GM23248 (cell line): Measurements from ENCODE around the gene ZFYVE9. TPM values are rescaled to one million over a fixed set of nuclear protein-coding genes. Genes with fewer than 3 reads are reported as not detected.

Source experiments
- DNase-seq: peaks from one replicate; pipeline ENCODE4 v3.0.0-alpha.2; 2015
- H2AFZ ChIP-seq: fragments of 200-600 bp; sonication (generic); 2 replicates; pipeline ENCODE4 v1.6.1; 2016; ENCODE audit warnings: antibody characterized with exemption
- H3F3A ChIP-seq: fragments of 200-600 bp; sonication (generic); 2 replicates; pipeline ENCODE4 v1.6.1; 2016; ENCODE audit warnings: mild to moderate bottlenecking, antibody characterized with exemption, mixed run types; ENCODE audit not compliant: insufficient read depth
- H3K27ac ChIP-seq: fragments of 200-600 bp; sonication (generic); 2 replicates; pipeline ENCODE4 v1.5.1; 2016; ENCODE audit warnings: mild to moderate bottlenecking
- H3K27me3 ChIP-seq: fragments of 200-600 bp; sonication (generic); replicated peaks from 2 replicates; pipeline ENCODE4 v1.6.1; 2016; ENCODE audit warnings: mild to moderate bottlenecking; ENCODE audit not compliant: insufficient read depth
- H3K36me3 ChIP-seq: fragments of 200-600 bp; sonication (generic); 2 replicates; pipeline ENCODE4 v1.6.1; 2016; ENCODE audit warnings: low read depth, mild to moderate bottlenecking
- H3K4me1 ChIP-seq: fragments of 200-600 bp; sonication (generic); 2 replicates; pipeline ENCODE4 v1.6.1; 2016; ENCODE audit warnings: mild to moderate bottlenecking; ENCODE audit not compliant: insufficient read depth
- H3K4me2 ChIP-seq: fragments of 200-600 bp; sonication (generic); one replicate; pipeline ENCODE4 v1.6.1; 2016; ENCODE audit warnings: mild to moderate bottlenecking; ENCODE audit not compliant: unreplicated experiment
- H3K4me3 ChIP-seq: fragments of 200-600 bp; sonication (generic); 2 replicates; pipeline ENCODE4 v1.5.1; 2016; ENCODE audit warnings: mild to moderate bottlenecking
- H3K79me2 ChIP-seq: fragments of 200-600 bp; sonication (generic); 2 replicates; pipeline ENCODE4 v1.6.1; 2016; ENCODE audit warnings: mild to moderate bottlenecking; ENCODE audit not compliant: insufficient read depth
- H3K9ac ChIP-seq: fragments of 200-600 bp; sonication (generic); 2 replicates; pipeline ENCODE4 v1.6.1; 2016; ENCODE audit warnings: mild to moderate bottlenecking
- H3K9me2 ChIP-seq: fragments of 200-600 bp; sonication (generic); 2 replicates; pipeline ENCODE4 v1.6.1; 2016; ENCODE audit warnings: mixed run types, mild to moderate bottlenecking, moderate library complexity; ENCODE audit not compliant: insufficient read depth
- H3K9me3 ChIP-seq: fragments of 200-600 bp; sonication (generic); one replicate; pipeline ENCODE4 v1.6.1; 2017; ENCODE audit warnings: low read depth
- H4K20me1 ChIP-seq: fragments of 200-600 bp; sonication (generic); 2 replicates; pipeline ENCODE4 v1.6.0; 2016; ENCODE audit not compliant: insufficient read depth
- EZH2 ChIP-seq: fragments of 200-600 bp; sonication (generic); IDR thresholded peaks from 2 replicates; pipeline ENCODE4 v1.6.1; 2018; ENCODE audit warnings: antibody characterized with exemption, mild to moderate bottlenecking; ENCODE audit not compliant: insufficient read depth, poor library complexity, severe bottlenecking
- EZH2phosphoT487 ChIP-seq: fragments of 200-600 bp; sonication (generic); IDR thresholded peaks from 2 replicates; pipeline ENCODE4 v1.6.1; 2018; ENCODE audit warnings: antibody characterized with exemption, moderate library complexity, mild to moderate bottlenecking, low read depth; ENCODE audit not compliant: insufficient read depth
- WGBS, 2 experiments: methylation state at CpG; one replicate each; pipeline ENCODE4 v1.1.6; 2015 to 2017; ENCODE audit warnings: low lambda C conversion rate in 2 of 2, low coverage in 1 of 2; ENCODE audit errors: missing lambda C conversion rate in 2 of 2; 5-methylcytosine and 5-hydroxymethylcytosine counted together
- in situ Hi-C: fragments of 300-500 bp; cut with MboI; formaldehyde crosslinking; loops from 2 replicates; pipeline ENCODE4 v1.15.0; 2020
- polyA plus RNA-seq: library from polyadenylated mRNA; unstranded; fragments of >200 nt; fragmentation: Nextera tagmentation; extraction: Ambion mirVana; gene quantifications from 2 replicates; pipeline ENCODE4 v1.2.1, GENCODE V29; 2016
- total RNA-seq: library from RNA; depleted of rRNA; stranded (reverse); fragments of >200 nt; shearing (Covaris generic); gene quantifications from 2 replicates; pipeline ENCODE4 v1.2.3, GENCODE V29; 2014

The ZFYVE9 gene
- total and polyA plus RNA-seq, 2 experiments from 2014 or later = 6.4 to 28.1 TPM

GRCh38 chr1:52186449-52186848, 44.6 kb downstream of the ZFYVE9 start:
- Histone ChIP-seq H3K4me3 (no peak overlapping the region), H3K36me3 (no peaks in the 10 kb centered on the region), H2AFZ (no peak overlapping the region), H3K9me3 (no peaks in the 10 kb centered on the region), H3K27me3 (no peaks in the 10 kb centered on the region), H3K4me2 (peak overlapping the region; percentile 54), H3K9ac (no peak overlapping the region), H3K79me2 (peaks cover 41% of the 10 kb centered on the region), H3F3A (peaks cover 8% of the 10 kb centered on the region; the same call in 1 of the 2 replicates), H4K20me1 (no peaks in the 10 kb centered on the region), H3K27ac (peak overlapping the region; percentile 29), H3K4me1 (peaks cover 20% of the 10 kb centered on the region; the same call in 1 of the 2 replicates), H3K9me2 (no peaks in the 10 kb centered on the region)
- in situ Hi-C loops = no loop called here
- TF ChIP-seq EZH2 (no peak), EZH2phosphoT487 (no peak)
- peak; percentile 44 for DNase-seq
- WGBS, 2 experiments = 16 to 19% methylated on average over 2 of the region's 2 CpGs

DNA sequence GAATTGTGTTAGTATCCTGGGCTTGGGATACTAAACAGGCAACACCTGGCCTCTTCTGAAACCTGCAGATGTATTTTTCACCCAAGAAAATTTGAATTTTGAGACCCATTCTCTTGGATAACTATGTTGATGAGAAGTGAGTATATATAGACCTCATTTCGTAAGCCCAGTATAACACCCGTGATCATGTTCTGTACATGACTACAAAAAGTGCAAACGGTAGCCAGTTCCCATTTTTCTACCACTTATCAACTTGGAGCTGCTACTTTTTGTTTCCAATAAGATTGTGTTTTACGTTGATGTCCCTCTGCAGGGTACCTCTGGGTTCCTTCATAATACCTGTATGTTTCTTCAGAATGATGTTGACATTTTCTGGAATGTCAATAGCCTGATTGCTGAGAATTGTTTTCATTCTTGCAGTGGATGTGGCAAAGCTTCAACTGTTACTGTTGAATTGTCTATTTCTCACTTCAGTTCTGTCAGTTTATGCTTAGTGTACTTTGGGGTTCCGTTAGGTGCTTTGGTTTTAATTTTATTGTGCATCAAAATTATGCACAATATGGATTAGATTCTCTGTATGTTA, 48.1 kb downstream of the ZFYVE9 start:
- Histone ChIP-seq H2AFZ (no peak overlapping the region), H3K4me2 (no peak overlapping the region), H3K79me2 (peaks cover 53% of the 10 kb centered on the region), H3K27me3 (no peaks in the 10 kb centered on the region), H3K9me3 (no peaks in the 10 kb centered on the region), H4K20me1 (no peaks in the 10 kb centered on the region), H3K9me2 (no peaks in the 10 kb centered on the region), H3K9ac (no peak overlapping the region), H3K4me1 (peaks cover 38% of the 10 kb centered on the region), H3F3A (peaks cover 8% of the 10 kb centered on the region; the same call in 1 of the 2 replicates), H3K4me3 (no peak overlapping the region), H3K36me3 (no peaks in the 10 kb centered on the region), H3K27ac (no peak overlapping the region)
- no peak for DNase-seq
- WGBS, 2 experiments = 92 to 94% methylated on average over 5 of the region's 5 CpGs
- in situ Hi-C loops = no loop called here
- TF ChIP-seq EZH2phosphoT487 (no peak), EZH2 (no peak)

DNA sequence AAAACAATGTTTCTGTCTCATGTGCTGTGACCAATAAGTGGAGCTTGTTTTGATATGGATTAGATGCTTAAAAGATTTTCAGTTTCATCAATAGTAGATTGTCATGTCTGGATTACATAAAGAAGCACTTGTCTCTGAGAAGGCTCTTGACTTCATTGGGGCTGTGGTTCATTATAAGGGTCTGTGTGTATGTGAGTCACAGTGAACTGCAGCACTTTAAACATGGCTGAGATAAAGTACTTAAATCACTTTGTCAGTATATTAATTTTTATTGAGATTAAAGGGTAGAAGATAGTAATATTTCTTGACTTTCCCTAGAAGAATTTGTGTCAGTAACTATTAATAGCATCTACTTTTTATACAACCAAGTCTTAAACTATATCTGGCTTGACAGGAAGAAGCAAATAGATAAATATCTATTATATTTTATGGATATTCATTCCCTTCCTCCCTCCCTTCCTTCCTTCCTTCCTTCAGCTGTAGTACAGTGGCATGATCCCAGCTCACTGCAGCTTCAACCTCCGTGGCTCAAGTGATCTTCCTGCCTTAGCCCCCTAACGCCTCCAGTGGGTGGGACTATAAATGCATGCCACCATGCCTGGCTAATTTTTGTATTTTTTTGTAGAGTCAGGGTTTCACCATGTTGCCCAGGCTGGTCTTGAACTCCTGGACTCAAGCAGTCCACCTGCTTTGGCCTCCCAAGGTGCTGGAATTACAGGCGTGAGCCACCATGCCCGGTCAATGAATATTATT, 48.8 kb downstream of the ZFYVE9 start:
- H3K79me2 ChIP-seq = peaks cover 47% of the 10 kb centered on the region
- no peak overlapping the region for H3K4me3 ChIP-seq
- no peaks in the 10 kb centered on the region for H3K27me3 ChIP-seq
- H3K9me2 ChIP-seq = no peaks in the 10 kb centered on the region
- DNase-seq = no peak
- H3K9ac ChIP-seq = no peak overlapping the region
- no peak overlapping the region for H3K4me2 ChIP-seq
- in situ Hi-C loops = no loop called here
- no peaks in the 10 kb centered on the region for H3K9me3 ChIP-seq
- no peak overlapping the region for H2AFZ ChIP-seq
- no peaks in the 10 kb centered on the region for H4K20me1 ChIP-seq
- WGBS, 2 experiments = 84 to 85% methylated on average over 4 of the region's 4 CpGs
- H3K4me1 ChIP-seq = peaks cover 44% of the 10 kb centered on the region
- no peaks in the 10 kb centered on the region for H3K36me3 ChIP-seq
- H3K27ac ChIP-seq = no peak overlapping the region
- peaks cover 8% of the 10 kb centered on the region; the same call in 1 of the 2 replicates for H3F3A ChIP-seq
- TF ChIP-seq EZH2phosphoT487 (no peak), EZH2 (no peak)

DNA sequence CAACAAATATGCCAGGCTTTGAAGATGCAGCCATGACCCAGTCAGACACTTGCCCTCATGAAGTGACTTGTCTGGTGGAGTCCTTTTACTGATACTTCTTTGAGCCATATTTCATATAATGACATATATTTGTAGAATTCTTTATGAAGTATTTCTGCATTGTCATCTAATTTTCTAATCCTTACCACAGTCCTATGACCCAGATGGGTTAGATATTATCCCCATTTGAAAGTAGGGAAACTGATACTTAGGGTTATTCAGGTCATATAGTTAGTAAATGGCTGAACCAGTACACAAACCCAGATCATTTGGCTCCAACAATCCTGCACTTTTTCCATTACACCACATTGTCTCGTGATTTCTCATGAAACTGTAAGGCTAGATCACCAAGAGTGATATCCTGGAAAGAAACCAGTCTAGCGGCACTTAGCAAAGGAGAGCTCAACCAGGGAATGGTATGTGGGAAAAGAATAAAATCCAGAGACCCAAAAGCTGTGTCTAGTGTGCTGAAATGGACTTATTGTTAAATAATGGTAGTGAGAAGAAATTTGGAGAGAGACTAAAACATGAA, 49.6 kb downstream of the ZFYVE9 start:
- H3F3A ChIP-seq = peaks cover 3% of the 10 kb centered on the region; the same call in 1 of the 2 replicates
- H3K9me2 ChIP-seq = no peaks in the 10 kb centered on the region
- DNase-seq = peak; percentile 12
- H3K9me3 ChIP-seq = no peaks in the 10 kb centered on the region
- H3K4me2 ChIP-seq = no peak overlapping the region
- no peak for TF ChIP-seq EZH2
- no peak for TF ChIP-seq EZH2phosphoT487
- H3K4me1 ChIP-seq = peaks cover 39% of the 10 kb centered on the region
- no peak overlapping the region for H3K27ac ChIP-seq
- WGBS, 2 experiments = 74 to 88% methylated on average over 2 of the region's 2 CpGs
- H3K79me2 ChIP-seq = peaks cover 47% of the 10 kb centered on the region
- in situ Hi-C loops = no loop called here
- no peak overlapping the region for H3K9ac ChIP-seq
- H3K27me3 ChIP-seq = no peaks in the 10 kb centered on the region
- no peak overlapping the region for H2AFZ ChIP-seq
- H4K20me1 ChIP-seq = no peaks in the 10 kb centered on the region
- no peak overlapping the region for H3K4me3 ChIP-seq
- no peaks in the 10 kb centered on the region for H3K36me3 ChIP-seq
